Stimulated activated naive CD8-positive, alpha-beta T cell treated with anti-CD3 and anti-CD28 coated beads, Interleukin-15, amount 100 ng/mL, for 72 hours (primary cell): ENCODE measurements around the gene ALG10.
"Not testable (repeated sequence)": the region's sequence is repeated elsewhere in the genome, so short reads cannot be mapped to it uniquely, and the experiment has no call there.

Experiments used
- ATAC-seq: fragments of 150-1000 bp; cut with Tn5 transposase; 2 replicates; pipeline ENCODE4 v1.10.0; 2021; ENCODE audit warnings: mild to moderate bottlenecking, moderate library complexity
- DNase-seq, 2 donors: peaks; one replicate each; pipeline ENCODE4 v3.0.0; 2021 to 2022
- H3K27ac Mint-ChIP-seq, 2 donors: one replicate each; pipeline ENCODE4 v1.8.0; 2022; ENCODE audit warnings: mild to moderate bottlenecking in 2 of 2, mixed read lengths in 2 of 2, moderate library complexity in 2 of 2
- H3K27me3 Mint-ChIP-seq: one replicate; pipeline ENCODE4 v1.8.0; 2022; ENCODE audit warnings: mixed read lengths
- H3K4me1 Mint-ChIP-seq: one replicate; pipeline ENCODE4 v1.8.0; 2022; ENCODE audit warnings: mild to moderate bottlenecking, mixed read lengths
- H3K4me3 Mint-ChIP-seq, 2 donors: one replicate each; pipeline ENCODE4 v1.8.0; 2022; ENCODE audit warnings: mild to moderate bottlenecking in 2 of 2, mixed read lengths in 2 of 2, moderate library complexity in 1 of 2
- H3K9me3 Mint-ChIP-seq, 2 donors: one replicate each; pipeline ENCODE4 v1.8.0; 2022; ENCODE audit warnings: mixed read lengths in 2 of 2

Gene ALG10

GRCh38 chr12:34047855-34048254, 25.6 kb downstream of the ALG10 start:
- not testable (repeated sequence) for H3K27ac Mint-ChIP-seq, H3K4me1 Mint-ChIP-seq, DNase-seq, H3K4me3 Mint-ChIP-seq, H3K27me3 Mint-ChIP-seq, ATAC-seq
- H3K9me3 Mint-ChIP-seq: peaks cover 25 to 44% of the 10 kb centered on the region in 2 donors

- H3K4me3 Mint-ChIP-seq: no peak overlapping the region
- peaks cover 29 to 46% of the 10 kb centered on the region in 2 donors for H3K9me3 Mint-ChIP-seq
- no peak for ATAC-seq
Observed at GRCh38 chr12:34048714-34049113, 26.4 kb downstream of the ALG10 start.

GRCh38 chr12:34051486-34051885, 29.2 kb downstream of the ALG10 start:
- Mint-ChIP-seq H3K27me3 (no peaks in the 10 kb centered on the region), H3K4me3 (no peak overlapping the region), H3K4me1 (peaks cover 6% of the 10 kb centered on the region), H3K27ac (no peak overlapping the region), H3K9me3 (peaks cover 29 to 46% of the 10 kb centered on the region in 2 donors)
- ATAC-seq (no peak), DNase-seq (no peak)

More at GRCh38 chr12:34048714-34049113, 26.4 kb downstream of the ALG10 start:
- Mint-ChIP-seq H3K27me3 (no peaks in the 10 kb centered on the region), H3K4me1 (no peaks in the 10 kb centered on the region), H3K27ac (no peak overlapping the region)
- no peak for DNase-seq

DNA sequence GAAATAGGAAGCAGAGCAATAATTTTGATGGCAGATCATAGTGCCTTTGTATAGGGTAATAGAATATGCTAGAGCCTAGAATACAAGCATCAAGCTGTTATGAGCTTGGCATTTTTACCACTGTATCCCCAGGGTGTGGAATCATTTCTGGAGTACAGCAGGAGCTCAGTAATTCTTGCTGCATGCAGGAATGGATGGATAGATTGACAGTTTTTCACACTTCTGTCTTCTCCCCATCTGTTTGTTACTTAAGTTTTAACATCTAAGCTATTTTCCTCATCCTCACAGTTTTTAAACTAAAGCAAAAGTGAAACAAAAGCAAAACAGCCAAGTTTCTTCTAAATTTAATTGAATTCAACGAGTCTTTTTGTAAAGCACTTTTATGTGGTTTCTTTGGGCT, 32.6 kb downstream of the ALG10 start:
- ATAC-seq (no peak), DNase-seq (no peak)
- Mint-ChIP-seq H3K9me3 (peaks cover 17 to 25% of the 10 kb centered on the region in 2 donors), H3K4me3 (no peak overlapping the region), H3K4me1 (peaks cover 6% of the 10 kb centered on the region), H3K27me3 (no peaks in the 10 kb centered on the region), H3K27ac (peak overlapping the region in 1 of 2 donors; percentile 49)
